Chondrocyte (in vitro differentiated cells): ENCODE results near the gene RGS17. TPM values are rescaled to one million over a fixed set of nuclear protein-coding genes. Genes with fewer than 3 reads are reported as not detected.

Experiments used
- DNase-seq: peaks from one replicate; pipeline ENCODE4 v3.0.0; 2021; ENCODE audit warnings: mixed read lengths, low spot score
- H3K27ac Mint-ChIP-seq: one replicate; pipeline ENCODE4 v1.8.0; 2021; ENCODE audit warnings: mild to moderate bottlenecking, moderate library complexity, mixed read lengths; ENCODE audit not compliant: unreplicated experiment
- H3K27me3 Mint-ChIP-seq: 2 replicates; pipeline ENCODE4 v1.8.0; 2021; ENCODE audit warnings: low read depth, mixed read lengths
- H3K36me3 Mint-ChIP-seq: 2 replicates; pipeline ENCODE4 v1.8.0; 2021; ENCODE audit warnings: low read depth, mixed read lengths
- H3K4me1 Mint-ChIP-seq: 2 replicates; pipeline ENCODE4 v1.8.0; 2021; ENCODE audit warnings: low read depth, mild to moderate bottlenecking, mixed read lengths
- H3K4me3 Mint-ChIP-seq: one replicate; pipeline ENCODE4 v1.8.0; 2021; ENCODE audit warnings: mild to moderate bottlenecking, moderate library complexity, mixed read lengths; ENCODE audit not compliant: unreplicated experiment
- H3K9me3 Mint-ChIP-seq: 2 replicates; pipeline ENCODE4 v1.8.0; 2021; ENCODE audit warnings: low read depth, mixed read lengths
- total RNA-seq: library from RNA; stranded (reverse); gene quantifications from 3 replicates; pipeline ENCODE4 v1.2.1, GENCODE V29; 2021
- TF ChIP-seq, protein P1 (sequence below): fragments of 200-600 bp; sonication (generic); IDR thresholded peaks from 2 replicates; pipeline ENCODE4 v1.5.0; 2021; ENCODE audit warnings: antibody characterized with exemption, mild to moderate bottlenecking, moderate library complexity

The RGS17 gene
- total RNA-seq, 1 donor from 2014 or later: 1.5 TPM

DNA sequence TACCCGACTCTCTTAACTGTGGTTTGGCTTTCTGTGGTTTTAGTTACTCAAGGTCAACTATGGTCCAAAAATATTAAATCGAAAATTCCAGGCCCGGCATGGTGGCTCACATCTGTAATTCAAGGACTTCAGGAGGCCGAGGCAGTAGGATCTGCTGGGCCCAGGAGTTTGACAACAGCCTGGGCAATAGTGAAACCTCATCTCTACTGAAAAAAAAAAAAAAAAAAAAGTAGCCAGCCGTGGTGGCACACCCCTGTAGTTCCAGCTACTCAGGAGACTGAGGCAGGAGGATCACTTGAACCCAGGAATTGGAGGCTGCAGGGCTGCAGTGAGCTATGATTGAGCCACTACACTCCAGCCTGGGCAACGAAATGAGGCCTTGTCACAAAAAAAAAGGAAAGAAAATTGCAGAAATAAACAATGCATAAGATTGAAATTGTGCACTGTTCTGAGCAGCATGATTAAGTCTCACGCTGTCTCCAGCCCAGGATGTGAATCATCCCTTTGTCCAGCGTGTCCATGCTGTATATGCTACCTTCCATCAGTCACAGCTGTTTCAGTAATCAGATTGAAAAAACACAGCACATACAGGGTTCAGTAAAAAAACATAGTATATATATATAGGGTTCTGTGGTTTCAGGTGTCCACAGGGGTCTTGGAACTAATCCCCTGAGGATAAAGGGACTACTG is 40.7 kb downstream of the RGS17 start:
- peaks cover 27% of the 10 kb centered on the region for H3K4me1 Mint-ChIP-seq
- H3K9me3 Mint-ChIP-seq: no peaks in the 10 kb centered on the region
- TF ChIP-seq, protein P1, sequence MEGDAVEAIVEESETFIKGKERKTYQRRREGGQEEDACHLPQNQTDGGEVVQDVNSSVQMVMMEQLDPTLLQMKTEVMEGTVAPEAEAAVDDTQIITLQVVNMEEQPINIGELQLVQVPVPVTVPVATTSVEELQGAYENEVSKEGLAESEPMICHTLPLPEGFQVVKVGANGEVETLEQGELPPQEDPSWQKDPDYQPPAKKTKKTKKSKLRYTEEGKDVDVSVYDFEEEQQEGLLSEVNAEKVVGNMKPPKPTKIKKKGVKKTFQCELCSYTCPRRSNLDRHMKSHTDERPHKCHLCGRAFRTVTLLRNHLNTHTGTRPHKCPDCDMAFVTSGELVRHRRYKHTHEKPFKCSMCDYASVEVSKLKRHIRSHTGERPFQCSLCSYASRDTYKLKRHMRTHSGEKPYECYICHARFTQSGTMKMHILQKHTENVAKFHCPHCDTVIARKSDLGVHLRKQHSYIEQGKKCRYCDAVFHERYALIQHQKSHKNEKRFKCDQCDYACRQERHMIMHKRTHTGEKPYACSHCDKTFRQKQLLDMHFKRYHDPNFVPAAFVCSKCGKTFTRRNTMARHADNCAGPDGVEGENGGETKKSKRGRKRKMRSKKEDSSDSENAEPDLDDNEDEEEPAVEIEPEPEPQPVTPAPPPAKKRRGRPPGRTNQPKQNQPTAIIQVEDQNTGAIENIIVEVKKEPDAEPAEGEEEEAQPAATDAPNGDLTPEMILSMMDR: no peak
- DNase-seq: no peak
- peak overlapping the region; percentile 80 for H3K27ac Mint-ChIP-seq
- H3K4me3 Mint-ChIP-seq: no peak overlapping the region
- H3K27me3 Mint-ChIP-seq: no peaks in the 10 kb centered on the region
- no peaks in the 10 kb centered on the region for H3K36me3 Mint-ChIP-seq

DNA sequence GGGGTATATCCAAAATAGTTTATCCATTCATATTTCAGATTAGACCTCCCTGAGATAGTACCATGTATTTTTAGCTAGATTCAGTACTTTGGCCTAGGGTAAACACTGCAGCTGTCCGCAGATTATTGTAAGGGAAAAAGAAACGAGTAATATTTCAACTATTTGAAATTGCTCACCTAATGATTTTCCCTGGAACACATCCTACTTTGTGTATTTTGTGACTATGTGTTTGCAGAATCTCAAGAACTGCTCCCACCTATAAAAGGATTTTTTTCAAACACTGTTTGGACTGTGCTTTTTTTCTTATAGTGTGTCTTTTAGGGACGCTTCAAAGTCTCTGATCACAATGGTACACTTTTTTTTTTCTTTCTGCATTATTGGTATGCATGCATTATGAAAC is 42.3 kb downstream of the RGS17 start:
- H3K9me3 Mint-ChIP-seq: no peaks in the 10 kb centered on the region
- H3K27me3 Mint-ChIP-seq: no peaks in the 10 kb centered on the region
- TF ChIP-seq, protein P1: no peak
- no peak overlapping the region for H3K27ac Mint-ChIP-seq
- peaks cover 39% of the 10 kb centered on the region for H3K4me1 Mint-ChIP-seq
- no peak overlapping the region for H3K4me3 Mint-ChIP-seq
- no peaks in the 10 kb centered on the region for H3K36me3 Mint-ChIP-seq
- no peak for DNase-seq

DNA sequence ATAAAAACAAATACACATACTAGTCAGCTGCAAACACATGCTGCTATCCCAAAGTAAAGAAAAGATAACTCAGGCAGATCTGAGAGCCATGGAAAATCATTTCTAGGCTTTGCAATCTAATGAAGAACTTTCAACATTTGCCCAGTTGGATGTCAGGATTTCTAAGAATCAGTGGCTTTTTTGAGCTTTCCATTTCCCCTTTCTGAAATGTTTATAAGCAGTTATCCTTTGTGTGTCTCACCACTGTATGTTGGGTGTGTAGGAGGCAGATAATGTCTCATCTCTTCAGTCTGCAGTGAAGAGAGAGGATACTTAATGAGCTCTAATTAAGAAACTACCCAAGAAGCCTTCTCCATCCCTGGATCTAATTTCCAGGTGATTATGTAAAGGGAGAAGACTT is 43.6 kb downstream of the RGS17 start:
- Mint-ChIP-seq H3K9me3 (peaks cover 2% of the 10 kb centered on the region), H3K4me3 (no peak overlapping the region), H3K36me3 (no peaks in the 10 kb centered on the region), H3K27me3 (no peaks in the 10 kb centered on the region), H3K4me1 (peaks cover 46% of the 10 kb centered on the region), H3K27ac (no peak overlapping the region)
- TF ChIP-seq, protein P1: no peak
- DNase-seq: no peak

DNA sequence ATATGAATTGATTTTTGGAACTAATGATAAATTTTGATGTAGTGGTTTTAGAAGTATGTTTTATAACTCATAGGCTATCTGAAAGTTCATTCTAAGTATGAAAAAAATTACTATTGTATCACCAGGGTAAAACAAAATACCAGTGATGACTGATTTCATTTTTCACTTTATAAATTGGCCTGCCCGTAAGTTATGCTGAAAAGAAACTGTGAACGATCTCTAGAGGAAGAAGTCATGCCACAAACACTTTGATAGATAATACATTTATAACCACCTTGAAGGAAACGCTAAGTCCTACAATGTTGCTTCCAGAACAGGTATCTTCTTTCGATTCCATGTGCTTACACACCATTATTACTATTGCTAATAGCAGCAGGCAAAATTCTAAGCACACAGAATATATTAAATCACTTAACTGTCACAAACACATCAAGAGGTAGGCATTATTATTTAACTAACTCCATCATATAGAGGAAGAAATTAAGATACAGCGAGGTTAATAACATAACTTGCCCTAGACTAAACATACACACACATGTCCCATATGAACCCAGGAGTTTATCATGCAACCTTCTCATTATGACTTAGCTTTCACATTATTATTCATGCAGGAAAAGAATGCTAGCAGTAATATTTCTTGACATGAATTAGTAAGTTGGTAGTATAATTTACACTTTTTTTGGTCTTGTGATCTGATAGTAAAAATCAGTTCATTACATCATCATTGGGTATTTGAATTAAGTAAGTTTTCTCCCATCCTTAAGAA is 44.7 kb downstream of the RGS17 start:
- H3K27ac Mint-ChIP-seq: no peak overlapping the region
- peaks cover 12% of the 10 kb centered on the region for H3K9me3 Mint-ChIP-seq
- DNase-seq: no peak
- H3K4me1 Mint-ChIP-seq: peaks cover 43% of the 10 kb centered on the region
- H3K36me3 Mint-ChIP-seq: peaks cover 4% of the 10 kb centered on the region
- no peak overlapping the region for H3K4me3 Mint-ChIP-seq
- TF ChIP-seq, protein P1: no peak
- no peaks in the 10 kb centered on the region for H3K27me3 Mint-ChIP-seq

DNA sequence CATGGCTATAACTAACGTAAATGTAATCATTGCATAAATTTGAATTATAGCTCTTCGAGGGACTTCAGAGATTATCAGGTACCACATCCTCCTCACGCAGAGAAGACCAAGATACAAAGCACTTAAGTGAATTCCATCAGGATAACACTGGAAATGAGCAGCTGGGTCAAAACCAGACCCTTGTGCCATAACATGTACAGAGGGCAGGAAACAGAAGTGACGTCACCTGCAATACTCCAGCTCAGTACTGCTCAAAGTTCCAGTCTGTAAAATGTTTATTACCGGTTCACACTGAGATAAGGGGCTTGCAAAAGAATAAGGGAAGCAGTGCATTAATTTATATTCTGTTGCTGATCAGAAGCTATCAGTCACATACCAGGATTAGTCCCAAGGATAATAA is 45.8 kb downstream of the RGS17 start:
- DNase-seq: no peak
- peaks cover 6% of the 10 kb centered on the region for H3K36me3 Mint-ChIP-seq
- peaks cover 35% of the 10 kb centered on the region for H3K4me1 Mint-ChIP-seq
- no peak overlapping the region for H3K27ac Mint-ChIP-seq
- TF ChIP-seq, protein P1: no peak
- H3K9me3 Mint-ChIP-seq: peaks cover 16% of the 10 kb centered on the region
- H3K27me3 Mint-ChIP-seq: no peaks in the 10 kb centered on the region
- H3K4me3 Mint-ChIP-seq: no peak overlapping the region
